Activated T-helper 1 cell treated with anti-CD3 and anti-CD28 coated beads, Interleukin-2, amount 50 U/mL, for 16 hours (primary cell): Measurements from ENCODE around the gene SRRD.

Experiments
- DNase-seq, 2 donors: peaks; one replicate each; pipeline ENCODE4 v3.0.0-alpha.2; 2020; ENCODE audit warnings: low read depth in 1 of 2, low spot score in 1 of 2

Gene SRRD

DNA sequence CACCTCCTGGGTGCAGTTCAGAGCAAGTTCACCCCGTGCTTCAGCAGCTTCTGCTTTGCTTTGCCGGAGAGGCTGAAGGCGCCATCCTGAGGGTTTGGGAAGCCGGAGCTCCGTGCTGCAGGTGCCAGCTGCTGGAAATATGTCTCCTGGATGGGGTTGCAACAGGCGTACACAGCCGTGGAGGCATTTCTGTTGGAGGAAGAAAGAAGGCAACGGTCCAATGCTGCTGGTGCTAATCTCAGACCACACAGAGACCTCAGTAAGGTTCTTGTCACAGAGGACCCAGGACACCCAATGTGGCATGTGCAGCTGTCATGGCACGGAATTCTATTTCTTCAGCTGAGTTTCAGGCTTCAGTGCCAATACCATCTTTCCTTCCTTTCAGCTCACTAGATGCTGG lies 30.5 kb upstream of the SRRD start:
- DNase-seq = no peak

DNA sequence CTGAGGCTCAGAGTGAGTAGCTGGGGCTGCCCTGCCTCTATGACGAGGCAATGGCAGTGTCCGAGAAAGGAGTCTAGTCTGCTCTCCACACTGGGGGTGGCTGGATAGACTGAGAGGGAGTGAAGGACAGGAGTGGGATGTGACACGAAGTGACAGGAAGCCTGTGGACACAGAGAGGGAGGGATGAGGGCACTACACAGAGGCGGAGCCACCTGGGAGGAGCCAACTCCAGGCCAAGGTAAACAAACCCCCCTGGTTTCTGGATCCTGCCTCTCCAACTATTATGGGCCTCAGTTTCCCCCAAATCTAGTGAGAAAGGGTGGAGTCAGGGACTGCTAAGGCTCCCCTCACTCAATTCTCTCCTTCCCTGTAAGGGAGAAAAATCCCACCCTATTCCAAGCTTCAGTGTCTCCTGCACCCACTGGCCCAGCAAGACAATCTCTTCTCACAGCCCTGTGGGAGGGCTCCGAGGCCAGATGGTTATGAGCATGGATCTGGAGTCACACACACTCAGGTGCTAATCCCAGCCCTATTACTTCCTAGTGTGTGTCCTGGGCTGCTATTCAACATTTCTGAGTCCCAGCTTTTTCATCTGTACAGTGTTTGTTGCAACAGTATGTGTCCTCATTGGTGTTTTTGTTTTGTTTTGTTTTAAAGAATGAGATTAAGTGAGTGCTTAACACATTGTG lies 29.7 kb upstream of the SRRD start:
- DNase-seq = no peak

DNA sequence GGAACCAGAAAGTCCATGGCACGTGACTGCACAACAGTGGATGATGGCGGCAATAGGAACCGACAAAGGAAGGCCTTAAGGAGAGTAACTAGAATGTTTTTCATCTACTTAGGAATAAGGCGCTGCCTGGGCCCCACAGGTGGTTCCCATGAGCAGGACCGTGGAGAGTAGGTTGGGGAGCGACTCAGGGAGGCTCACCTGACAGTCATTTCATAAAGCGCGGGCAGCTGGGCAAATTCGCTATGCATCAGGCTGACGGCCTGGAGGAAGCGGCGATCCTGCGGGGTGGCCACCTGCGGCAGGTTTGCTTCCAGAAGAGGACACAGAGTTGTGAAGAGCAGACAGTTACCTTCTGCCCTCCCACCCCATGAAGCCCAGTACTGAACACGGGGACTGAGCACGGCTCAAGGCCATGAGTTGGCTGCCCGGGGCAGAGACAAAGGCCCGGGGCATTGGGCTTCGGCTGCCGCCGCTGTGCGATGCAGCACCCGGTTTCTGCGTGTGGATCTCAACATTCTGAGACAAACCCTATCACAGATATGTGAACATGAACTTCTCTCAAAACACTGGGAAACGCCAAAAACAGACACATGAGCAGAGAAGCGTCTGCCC lies 25.9 kb upstream of the SRRD start:
- no peak for DNase-seq

DNA sequence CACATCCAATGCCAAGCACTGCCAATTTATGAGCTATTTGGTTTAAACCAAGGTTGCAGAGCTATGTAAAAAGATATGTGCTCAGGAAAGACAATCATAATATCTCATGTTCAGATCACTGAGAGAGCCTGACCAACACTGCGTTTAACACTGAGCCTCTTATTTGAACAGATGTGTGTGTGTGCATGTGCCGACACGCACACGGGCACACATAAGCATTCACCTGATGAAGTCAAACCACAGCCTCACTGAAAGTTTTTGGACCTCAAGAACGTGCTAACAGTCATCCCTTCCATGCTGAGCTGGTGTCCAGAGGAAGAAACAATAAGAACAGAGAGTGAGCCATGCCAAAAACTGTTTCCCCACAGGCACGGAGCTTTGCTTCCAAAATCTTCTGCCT lies 23.5 kb upstream of the SRRD start:
- DNase-seq = no peak

DNA sequence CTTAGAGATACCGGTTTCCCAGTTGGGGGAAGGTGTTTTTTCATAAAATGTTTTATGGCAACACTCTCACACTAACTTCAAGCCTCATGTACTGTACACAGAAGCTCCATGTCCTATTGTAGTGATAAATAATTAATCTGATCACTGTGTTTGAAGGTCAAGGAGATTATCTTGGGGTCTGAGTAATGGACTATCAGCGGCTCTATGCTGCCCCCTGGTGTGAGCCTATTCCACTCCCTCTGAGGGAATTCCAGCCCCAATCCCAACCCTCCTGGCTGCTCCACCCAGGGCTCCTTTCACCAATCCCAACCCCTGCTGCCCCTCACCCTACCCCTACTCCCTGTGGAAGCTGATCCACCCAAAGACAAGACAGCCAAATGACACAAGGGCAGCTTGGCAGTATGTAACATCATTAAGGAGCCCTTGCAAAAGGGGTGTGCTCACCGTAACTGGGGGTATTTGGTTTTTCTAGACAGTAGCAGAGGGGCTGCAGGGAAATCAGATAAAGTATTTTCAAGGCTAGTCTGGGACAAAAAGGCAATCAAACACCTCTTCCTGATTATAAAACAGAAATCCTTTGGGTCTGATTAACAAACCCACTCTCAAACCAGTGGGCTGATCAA lies 22.4 kb upstream of the SRRD start:
- peak in 1 of 2 donors; percentile 9 for DNase-seq

DNA sequence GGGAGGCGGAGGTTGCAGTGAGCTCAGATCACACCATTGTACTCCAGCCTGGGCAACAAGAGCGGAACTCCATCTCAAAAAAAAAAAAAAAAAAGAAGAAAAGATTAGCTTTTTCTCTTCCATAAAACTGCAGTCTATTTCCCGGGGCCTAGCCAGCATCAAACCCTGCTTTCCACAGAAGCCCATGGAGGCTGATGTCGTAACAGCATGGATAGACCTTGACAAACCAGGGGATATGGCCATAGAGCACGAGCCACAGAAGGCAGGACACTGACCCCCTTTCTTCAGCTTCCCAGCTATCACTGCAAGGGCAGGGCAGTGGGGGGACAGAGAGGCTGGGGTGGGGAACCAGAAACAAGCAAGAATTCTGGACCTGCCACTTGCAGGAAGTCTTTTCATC lies 21.6 kb upstream of the SRRD start:
- DNase-seq = no peak

DNA sequence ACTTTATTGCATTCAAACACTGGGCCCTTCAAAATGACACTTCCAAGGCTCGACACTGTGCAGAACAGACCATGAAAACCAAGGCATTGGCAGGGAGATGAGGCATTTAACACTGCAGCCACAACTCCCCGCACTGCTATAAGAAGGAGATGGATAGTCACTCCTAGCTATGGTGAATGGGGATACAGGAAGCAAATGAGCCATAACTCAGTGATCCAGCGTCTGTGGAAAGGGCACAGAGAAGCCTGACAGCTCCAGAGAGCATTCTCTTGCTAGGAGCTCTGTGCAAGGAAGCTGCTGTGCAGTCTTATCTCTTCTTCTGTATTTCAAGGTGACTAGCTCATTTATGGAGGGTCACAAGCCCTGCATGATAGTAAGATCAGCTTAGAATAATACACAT lies 21.0 kb upstream of the SRRD start:
- no peak for DNase-seq

DNA sequence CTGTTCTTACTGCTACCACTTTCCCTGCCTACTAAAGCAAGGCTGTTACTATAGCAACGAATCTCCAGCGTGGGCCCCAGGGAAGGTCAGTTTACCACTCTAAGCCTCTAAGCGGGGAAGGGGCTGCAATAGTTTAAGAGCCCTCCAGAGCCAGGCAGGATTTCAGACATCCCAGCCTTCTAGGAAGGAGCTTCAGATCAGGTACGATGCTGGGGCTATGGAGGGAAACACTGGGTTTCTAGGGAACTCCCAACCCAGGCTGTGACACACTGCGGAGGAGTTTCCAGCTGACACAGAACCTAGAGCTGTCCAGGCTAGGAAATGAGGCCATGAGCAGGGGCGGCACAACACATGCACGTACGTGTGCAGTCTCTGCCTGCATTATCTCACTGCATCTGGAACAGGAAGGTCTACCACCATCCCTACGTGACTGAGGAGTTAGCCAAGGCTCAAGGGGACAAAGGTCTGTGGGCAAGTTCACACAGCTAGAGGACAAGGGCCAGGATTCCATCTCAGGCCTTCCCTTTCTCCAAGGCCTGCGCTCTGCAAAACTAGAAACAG lies 20.5 kb upstream of the SRRD start:
- DNase-seq = no peak

DNA sequence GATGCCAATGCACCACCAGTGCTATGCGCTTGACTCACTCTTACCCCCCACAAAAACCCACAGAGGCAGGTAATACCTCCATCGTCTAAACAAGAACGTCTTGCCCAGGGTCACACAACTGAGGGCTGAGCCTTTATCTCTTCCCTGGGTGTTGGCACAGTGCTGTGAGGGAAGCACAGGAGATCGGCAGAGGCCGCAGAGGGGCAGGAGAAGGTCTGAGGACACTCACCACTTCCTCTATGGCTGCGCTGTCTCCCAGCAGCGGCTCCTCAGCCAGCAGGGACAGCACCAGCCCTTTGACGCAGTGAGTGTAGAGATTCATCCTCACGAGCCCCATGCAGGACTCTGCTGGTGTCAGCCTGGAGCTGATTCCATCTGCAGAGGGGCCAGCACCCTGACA lies 20.0 kb upstream of the SRRD start:
- no peak for DNase-seq

DNA sequence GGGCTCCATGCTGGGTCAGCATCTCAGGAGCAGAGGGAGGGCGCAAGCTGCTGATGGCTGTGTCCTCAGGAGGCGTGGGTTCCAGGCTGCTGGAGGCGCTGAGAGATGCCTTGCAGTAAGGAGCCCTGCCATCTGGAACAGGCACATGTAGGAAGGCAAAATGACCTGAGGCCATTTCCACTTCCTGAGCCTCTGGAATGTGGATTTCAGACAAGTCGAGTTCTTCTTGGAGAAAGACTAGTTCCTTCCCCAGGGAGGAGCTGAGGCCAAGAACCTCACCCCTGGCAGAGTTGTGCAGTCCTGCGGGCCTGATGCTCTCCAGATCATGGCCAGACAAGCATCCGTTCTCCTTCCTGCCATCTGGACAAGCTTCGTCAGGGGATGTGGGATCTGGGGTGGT lies 19.4 kb upstream of the SRRD start:
- DNase-seq = no peak

DNA sequence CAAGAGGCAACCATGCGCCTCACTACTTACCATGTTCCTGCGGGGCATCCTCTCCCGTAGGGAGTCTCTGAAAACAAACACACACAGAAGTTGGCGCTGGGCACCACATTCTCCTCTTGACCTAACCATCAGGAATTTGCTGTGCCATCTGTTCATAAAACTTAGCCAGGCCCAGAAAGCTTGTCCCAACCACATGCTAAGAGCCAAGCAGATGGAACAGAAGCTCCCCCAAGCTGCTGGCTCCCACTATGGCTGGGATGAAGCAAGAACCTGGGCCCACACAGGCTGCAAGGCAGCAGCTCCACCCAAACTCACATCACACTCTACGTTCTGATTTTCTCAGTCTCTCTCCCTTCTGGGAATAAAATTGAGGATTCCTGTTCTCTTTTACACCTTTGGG lies 17.5 kb upstream of the SRRD start:
- no peak for DNase-seq

DNA sequence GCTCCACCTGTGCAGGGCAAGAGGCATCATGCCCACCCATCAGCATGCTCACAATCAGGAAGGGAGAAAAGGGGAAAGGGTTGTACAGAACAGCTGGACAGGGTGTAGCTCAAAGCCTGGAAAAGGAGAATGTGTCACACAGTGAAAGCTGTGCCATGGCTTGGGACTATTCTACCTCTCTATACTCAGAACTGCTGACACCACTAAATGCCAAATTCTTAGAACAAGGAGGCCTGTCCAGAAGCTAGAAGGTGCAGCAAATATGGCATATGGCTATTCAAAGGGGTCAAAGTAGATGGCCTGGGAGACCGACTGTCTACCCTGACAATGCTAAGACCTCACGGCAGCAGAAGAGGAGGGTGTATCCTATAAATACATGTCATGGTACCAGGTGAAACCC lies 12.9 kb upstream of the SRRD start:
- DNase-seq = no peak

DNA sequence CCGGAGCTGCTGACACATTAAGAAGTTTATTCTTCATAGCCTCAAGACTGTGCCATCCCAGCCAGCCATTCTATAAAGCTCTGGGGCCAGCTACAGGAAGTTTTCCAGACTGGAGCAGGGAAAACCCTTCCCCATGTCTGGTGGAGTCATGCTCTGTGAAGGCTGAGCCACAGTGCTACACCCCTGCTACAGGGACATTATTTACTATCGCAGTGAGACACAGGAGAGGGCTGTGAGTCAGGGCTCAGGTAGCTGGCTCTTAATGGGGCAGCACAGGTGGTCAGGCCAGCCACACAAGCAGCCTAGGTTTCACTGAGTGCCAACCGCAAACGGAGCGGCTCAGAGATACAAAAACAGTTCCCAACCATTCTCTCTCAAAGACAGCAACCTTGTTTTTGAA lies 12.2 kb upstream of the SRRD start:
- DNase-seq = no peak

DNA sequence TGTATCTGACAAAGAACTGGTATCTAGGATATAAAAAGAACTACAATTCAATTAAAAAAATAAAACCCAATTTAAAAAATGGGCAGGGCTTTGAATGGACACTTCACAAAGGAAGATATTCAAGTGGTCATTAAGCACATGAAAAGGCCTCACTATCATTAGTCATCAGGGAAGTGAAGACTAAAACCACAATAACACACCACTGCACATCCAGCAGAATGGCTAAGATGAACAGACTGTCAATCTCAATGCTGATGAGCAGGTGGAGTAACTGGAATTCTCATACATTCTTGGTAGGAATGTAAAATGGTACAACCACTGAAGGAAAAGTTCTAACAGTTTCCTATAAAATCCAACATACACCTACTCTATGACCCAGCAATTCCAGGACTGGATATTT lies 9.0 kb upstream of the SRRD start:
- no peak for DNase-seq

DNA sequence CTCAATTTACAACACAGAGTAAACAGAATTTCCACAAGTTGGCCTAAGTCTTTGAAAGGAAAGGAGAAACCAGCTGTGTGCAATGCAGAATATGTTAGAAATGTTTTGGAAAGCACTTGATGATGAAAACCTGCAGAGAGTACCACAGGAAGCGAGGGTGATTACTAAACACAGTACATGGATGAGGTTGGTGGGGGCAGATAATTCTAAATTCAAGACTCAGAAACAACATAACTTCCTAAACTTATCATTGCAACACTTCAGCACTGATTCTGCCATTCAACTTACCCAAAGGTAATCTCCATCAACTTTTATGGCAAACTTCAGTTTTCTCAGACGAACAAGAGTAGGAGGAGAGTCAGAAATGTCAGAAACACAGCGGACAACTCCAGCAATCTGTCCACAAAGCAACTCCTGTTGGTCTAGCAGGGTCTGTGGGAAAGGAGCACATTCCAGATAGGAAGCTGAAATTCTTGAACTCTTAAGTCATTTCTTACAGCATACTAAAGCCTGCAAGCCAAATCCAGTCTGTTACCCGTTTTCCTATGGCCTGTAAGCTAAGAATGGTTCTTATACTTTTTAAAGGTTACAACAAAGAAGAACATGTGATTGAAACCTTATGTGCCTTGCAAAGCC lies 6.9 kb upstream of the SRRD start:
- DNase-seq = no peak

DNA sequence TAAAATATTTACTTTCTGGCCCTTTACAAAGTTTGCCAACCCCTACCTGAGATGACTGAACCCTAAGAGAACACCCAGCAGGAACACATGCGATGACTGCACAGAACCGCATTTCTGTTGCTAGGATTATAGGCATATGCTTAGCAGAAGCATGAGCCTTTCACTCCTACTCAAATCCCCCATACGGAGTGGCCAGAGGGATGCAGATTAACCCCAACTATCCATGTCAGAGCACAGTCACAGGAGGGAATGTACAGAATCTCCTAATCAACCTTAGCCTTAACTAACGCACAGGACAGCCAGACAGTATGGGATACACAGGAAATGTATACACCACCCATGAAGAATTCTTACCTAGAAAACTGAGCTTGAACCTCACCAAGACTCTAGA lies 6.3 kb upstream of the SRRD start:
- DNase-seq = no peak

DNA sequence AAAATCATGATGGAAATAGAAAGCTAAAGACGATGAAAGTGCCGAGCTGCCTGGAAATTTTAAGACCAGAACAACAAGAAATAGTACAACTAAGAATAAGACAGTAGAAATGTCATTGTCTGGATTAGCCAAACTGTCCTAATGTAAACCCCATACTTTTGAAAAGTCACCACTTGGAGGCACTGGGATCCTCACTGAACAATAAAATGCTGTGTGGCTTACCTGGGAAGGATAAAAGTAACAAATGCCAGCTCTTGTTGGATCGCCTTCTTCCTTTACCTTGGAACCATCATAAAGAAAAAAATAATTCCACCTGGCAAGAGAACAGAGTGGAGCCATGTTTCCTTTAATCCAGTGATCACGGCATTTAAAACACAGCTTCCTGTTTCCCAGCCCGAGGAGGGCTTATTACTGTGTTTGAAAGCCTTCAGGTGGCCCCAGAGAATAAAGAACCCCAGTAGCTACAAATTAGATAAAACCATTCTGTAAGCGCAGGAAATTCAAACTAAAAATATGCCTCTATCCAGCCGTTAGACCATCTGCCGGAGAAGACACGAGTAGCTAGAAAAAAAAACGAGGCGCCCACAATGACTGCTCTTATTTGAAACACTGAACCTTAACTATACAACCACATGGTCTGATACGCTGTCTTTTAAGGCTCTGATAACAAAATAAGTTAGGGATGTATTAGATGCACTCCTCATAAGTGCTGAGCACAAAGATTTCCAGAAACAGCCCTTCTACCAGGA lies 4.5 kb upstream of the SRRD start:
- DNase-seq = no peak

DNA sequence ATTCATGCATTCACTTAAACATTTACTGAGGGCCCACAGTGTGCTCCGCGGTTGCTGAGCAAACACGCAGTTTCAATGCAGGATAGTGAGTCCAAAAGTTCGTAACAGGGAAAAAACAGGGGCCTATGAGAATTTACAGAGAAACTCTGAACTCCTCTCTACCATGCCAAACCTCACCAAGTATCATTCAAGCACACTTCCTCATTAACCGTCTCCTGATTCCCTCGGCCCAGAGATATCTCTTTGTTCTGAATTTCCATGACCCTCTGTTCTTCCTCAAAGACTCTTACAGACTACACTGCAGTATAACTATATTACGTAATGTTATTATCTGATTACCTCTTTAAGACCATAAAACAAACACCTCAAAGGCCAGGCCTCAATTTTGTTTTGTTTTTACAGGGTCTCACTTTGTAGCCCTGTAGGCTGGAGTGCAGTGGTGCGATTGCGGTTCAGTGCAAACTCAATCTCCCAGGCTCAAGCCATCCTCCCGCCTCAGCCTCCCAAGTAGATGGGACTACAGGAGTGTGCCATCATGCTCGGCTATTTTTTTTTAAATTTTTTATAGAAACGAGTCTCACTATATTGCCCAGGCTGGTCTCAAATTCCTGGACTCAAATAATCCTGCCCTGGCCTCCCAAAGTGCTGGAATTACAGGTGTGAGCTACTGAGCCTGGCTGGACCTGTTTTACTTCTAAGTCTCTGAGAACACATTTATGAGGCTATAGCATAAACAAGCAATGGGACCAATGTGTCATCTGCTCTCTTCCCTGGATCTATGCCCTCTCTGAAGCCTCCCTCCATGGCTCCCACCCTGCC lies 3.7 kb upstream of the SRRD start:
- DNase-seq = no peak

DNA sequence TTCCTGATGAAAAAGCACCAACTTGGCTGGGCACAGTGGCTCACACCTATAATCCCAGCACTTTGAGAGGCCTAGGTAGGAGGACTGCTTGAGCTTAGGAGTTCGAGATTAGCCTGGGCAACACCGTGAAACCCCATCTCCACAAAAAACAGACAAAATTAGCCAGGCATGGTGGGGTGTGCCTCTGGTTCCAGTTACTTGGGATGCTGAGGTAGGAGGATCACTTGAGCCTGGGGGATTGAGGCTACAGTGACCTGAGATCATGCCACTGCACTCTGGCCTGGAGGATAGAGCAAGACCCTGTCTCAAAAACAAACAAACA lies 3.1 kb upstream of the SRRD start:
- DNase-seq = no peak

DNA sequence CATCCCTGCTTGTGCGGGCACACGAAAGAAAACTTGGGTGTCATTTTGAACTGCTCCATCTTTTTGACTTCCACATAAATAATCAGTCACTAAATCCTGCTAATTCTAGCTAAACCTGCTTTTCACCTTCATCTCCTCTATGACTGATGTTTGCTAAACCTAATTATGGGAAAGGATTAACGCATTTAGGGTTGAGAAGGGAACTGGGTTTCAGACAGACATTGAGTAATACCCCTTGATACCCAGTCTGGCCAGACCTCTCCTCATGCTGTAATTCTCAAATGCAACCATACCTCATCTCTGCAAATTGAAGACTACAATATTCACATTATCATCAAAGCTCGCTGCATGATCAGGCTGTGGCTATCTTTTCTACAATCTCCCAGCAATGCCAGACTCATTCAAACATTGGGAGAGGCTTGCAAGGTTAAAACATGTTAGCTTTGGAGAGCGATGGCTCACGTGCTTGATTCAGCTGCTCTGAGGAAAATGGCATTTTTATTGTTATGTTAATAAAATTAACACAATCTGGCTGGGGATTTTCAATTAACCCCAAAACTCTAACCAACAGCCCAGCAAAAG lies 2.5 kb upstream of the SRRD start:
- no peak for DNase-seq
